Measurements from ENCODE around the gene EXT2. TPM values are rescaled to one million over a fixed set of nuclear protein-coding genes. Genes with fewer than 3 reads are reported as not detected.
A peak's percentile ranks its signal among the peaks of the same experiment; 100 is the strongest.

Gene EXT2
- total and polyA plus RNA-seq, 2 of the 13 experiments (the other 11 are each of a cell fraction or from before 2014, with no cell fraction given) = 61.5 to 68.7 TPM

DNA sequence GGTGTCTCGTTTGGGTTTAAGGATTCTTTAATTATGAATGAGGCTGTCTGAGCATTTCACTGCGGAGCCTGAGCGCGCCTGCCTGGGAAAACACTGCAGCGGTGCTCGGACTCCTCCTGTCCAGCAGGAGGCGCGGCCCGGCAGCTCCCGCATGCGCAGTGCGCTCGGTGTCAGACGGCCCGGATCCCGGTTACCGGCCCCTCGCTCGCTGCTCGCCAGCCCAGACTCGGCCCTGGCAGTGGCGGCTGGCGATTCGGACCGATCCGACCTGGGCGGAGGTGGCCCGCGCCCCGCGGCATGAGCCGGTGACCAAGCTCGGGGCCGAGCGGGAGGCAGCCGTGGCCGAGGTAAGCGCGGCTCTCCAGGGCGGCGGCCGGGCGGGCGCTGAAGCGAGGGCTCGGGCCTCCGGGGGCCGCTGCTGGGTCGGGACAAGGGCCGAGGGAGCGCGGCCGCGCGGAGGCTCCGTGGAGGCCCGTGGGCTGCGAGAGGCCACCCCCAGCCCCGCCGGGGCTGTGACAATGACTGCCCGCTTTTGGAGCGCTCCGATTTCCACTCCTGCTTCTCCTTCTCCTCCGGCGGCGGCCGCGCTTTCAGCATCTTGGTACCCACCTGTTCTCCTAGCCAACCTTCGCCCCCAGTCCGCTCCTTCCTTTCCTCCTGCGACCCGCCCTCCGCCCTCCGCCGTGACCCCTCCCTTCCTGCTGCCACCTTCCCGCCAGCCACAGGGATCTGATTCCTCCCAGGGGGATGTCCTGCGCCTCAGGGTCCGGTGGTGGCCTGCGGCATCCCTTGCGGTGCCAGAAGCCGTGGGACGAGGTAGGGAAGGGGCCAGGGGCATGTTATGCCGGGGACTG is at the start of gene EXT2 (continued):
- TF ChIP-seq, protein P1, sequence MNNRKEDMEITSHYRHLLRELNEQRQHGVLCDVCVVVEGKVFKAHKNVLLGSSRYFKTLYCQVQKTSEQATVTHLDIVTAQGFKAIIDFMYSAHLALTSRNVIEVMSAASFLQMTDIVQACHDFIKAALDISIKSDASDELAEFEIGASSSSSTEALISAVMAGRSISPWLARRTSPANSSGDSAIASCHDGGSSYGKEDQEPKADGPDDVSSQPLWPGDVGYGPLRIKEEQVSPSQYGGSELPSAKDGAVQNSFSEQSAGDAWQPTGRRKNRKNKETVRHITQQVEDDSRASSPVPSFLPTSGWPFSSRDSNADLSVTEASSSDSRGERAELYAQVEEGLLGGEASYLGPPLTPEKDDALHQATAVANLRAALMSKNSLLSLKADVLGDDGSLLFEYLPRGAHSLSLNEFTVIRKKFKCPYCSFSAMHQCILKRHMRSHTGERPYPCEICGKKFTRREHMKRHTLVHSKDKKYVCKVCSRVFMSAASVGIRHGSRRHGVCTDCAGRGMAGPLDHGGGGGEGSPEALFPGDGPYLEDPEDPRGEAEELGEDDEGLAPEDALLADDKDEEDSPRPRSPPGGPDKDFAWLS (CRISPR knock-in tag; IDR thresholded peaks at IDR 0.05; ENCODE audit: borderline replicate concordance) = no peak
- TF ChIP-seq ZNF143 (CRISPR knock-in tag; IDR thresholded peaks at IDR 0.05) (no peak), EP300 (IDR thresholded peaks at IDR 0.05; ENCODE audit: low read depth in 2 of 2, low read length in 2 of 2) (no peak), EP300 (CRISPR knock-in tag; IDR thresholded peaks at IDR 0.05; ENCODE audit: borderline replicate concordance) (no peak), ZNF569 (CRISPR knock-in tag; IDR thresholded peaks at IDR 0.05; ENCODE audit: borderline replicate concordance) (no peak), PAF1 (CRISPR knock-in tag; IDR thresholded peaks at IDR 0.05) (no peak), ZSCAN22 (CRISPR knock-in tag; IDR thresholded peaks at IDR 0.05) (no peak), BRD4 (CRISPR knock-in tag; IDR thresholded peaks at IDR 0.05) (no peak), ZKSCAN8 (CRISPR knock-in tag; IDR thresholded peaks at IDR 0.05; ENCODE audit: borderline replicate concordance) (no peak), ZNF33A (CRISPR knock-in tag; IDR thresholded peaks at IDR 0.05; ENCODE audit: borderline replicate concordance) (no peak), ZNF562 (CRISPR knock-in tag; IDR thresholded peaks at IDR 0.05; ENCODE audit: borderline replicate concordance) (no peak), ZNF431 (CRISPR knock-in tag; IDR thresholded peaks at IDR 0.05; ENCODE audit: borderline replicate concordance, low read depth) (no peak), ETV6 (CRISPR knock-in tag; conservative IDR thresholded peaks at IDR 0.05) (peak; percentile 53; the same call in 1 of the 2 replicates)
- TF ChIP-seq, protein P2, sequence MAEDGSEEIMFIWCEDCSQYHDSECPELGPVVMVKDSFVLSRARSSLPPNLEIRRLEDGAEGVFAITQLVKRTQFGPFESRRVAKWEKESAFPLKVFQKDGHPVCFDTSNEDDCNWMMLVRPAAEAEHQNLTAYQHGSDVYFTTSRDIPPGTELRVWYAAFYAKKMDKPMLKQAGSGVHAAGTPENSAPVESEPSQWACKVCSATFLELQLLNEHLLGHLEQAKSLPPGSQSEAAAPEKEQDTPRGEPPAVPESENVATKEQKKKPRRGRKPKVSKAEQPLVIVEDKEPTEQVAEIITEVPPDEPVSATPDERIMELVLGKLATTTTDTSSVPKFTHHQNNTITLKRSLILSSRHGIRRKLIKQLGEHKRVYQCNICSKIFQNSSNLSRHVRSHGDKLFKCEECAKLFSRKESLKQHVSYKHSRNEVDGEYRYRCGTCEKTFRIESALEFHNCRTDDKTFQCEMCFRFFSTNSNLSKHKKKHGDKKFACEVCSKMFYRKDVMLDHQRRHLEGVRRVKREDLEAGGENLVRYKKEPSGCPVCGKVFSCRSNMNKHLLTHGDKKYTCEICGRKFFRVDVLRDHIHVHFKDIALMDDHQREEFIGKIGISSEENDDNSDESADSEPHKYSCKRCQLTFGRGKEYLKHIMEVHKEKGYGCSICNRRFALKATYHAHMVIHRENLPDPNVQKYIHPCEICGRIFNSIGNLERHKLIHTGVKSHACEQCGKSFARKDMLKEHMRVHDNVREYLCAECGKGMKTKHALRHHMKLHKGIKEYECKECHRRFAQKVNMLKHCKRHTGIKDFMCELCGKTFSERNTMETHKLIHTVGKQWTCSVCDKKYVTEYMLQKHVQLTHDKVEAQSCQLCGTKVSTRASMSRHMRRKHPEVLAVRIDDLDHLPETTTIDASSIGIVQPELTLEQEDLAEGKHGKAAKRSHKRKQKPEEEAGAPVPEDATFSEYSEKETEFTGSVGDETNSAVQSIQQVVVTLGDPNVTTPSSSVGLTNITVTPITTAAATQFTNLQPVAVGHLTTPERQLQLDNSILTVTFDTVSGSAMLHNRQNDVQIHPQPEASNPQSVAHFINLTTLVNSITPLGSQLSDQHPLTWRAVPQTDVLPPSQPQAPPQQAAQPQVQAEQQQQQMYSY (CRISPR knock-in tag; IDR thresholded peaks at IDR 0.05) = no peak
- TF ChIP-seq, protein P3, sequence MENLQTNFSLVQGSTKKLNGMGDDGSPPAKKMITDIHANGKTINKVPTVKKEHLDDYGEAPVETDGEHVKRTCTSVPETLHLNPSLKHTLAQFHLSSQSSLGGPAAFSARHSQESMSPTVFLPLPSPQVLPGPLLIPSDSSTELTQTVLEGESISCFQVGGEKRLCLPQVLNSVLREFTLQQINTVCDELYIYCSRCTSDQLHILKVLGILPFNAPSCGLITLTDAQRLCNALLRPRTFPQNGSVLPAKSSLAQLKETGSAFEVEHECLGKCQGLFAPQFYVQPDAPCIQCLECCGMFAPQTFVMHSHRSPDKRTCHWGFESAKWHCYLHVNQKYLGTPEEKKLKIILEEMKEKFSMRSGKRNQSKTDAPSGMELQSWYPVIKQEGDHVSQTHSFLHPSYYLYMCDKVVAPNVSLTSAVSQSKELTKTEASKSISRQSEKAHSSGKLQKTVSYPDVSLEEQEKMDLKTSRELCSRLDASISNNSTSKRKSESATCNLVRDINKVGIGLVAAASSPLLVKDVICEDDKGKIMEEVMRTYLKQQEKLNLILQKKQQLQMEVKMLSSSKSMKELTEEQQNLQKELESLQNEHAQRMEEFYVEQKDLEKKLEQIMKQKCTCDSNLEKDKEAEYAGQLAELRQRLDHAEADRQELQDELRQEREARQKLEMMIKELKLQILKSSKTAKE (CRISPR knock-in tag; IDR thresholded peaks at IDR 0.05; ENCODE audit: borderline replicate concordance) = no peak
- TF ChIP-seq, protein P4, sequence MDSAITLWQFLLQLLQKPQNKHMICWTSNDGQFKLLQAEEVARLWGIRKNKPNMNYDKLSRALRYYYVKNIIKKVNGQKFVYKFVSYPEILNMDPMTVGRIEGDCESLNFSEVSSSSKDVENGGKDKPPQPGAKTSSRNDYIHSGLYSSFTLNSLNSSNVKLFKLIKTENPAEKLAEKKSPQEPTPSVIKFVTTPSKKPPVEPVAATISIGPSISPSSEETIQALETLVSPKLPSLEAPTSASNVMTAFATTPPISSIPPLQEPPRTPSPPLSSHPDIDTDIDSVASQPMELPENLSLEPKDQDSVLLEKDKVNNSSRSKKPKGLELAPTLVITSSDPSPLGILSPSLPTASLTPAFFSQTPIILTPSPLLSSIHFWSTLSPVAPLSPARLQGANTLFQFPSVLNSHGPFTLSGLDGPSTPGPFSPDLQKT (CRISPR knock-in tag; IDR thresholded peaks at IDR 0.05; ENCODE audit: borderline replicate concordance) = no peak
- TF ChIP-seq, protein P5, sequence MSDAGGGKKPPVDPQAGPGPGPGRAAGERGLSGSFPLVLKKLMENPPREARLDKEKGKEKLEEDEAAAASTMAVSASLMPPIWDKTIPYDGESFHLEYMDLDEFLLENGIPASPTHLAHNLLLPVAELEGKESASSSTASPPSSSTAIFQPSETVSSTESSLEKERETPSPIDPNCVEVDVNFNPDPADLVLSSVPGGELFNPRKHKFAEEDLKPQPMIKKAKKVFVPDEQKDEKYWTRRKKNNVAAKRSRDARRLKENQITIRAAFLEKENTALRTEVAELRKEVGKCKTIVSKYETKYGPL (CRISPR knock-in tag; IDR thresholded peaks at IDR 0.05) = no peak
- TF ChIP-seq, protein P6, sequence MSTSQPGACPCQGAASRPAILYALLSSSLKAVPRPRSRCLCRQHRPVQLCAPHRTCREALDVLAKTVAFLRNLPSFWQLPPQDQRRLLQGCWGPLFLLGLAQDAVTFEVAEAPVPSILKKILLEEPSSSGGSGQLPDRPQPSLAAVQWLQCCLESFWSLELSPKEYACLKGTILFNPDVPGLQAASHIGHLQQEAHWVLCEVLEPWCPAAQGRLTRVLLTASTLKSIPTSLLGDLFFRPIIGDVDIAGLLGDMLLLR (CRISPR knock-in tag; IDR thresholded peaks at IDR 0.05) = no peak
